H9 (cell line): ENCODE results near the gene ECE1. TPM values are rescaled to one million over a fixed set of nuclear protein-coding genes. Genes with fewer than 3 reads are reported as not detected.

Experiments
- DNase-seq: peaks from one replicate; pipeline ENCODE4 v3.0.0-alpha.2; 2017
- H2AFZ ChIP-seq: one replicate; pipeline ENCODE4 v1.6.1; 2013; ENCODE audit warnings: mild to moderate bottlenecking, low read length, control low read depth, moderate library complexity
- H2AK5ac ChIP-seq: 2 replicates; pipeline ENCODE4 v1.6.1; 2013; ENCODE audit warnings: low read length, control low read depth, mixed read lengths; ENCODE audit not compliant: insufficient read length
- H2BK120ac ChIP-seq: one replicate; pipeline ENCODE4 v1.6.1; 2013; ENCODE audit warnings: low read depth, mild to moderate bottlenecking, low read length, control low read depth, inconsistent platforms; ENCODE audit not compliant: poor library complexity, severe bottlenecking
- H2BK12ac ChIP-seq: 2 replicates; pipeline ENCODE4 v1.6.1; 2013; ENCODE audit warnings: low read length, control low read depth, mixed read lengths, low read depth; ENCODE audit not compliant: insufficient read length
- H2BK15ac ChIP-seq: 2 replicates; pipeline ENCODE4 v1.6.1; 2013; ENCODE audit warnings: low read depth, low read length, control low read depth
- H2BK20ac ChIP-seq: one replicate; pipeline ENCODE4 v1.6.1; 2013; ENCODE audit warnings: low read depth, mild to moderate bottlenecking, low read length, control low read depth, inconsistent platforms; ENCODE audit not compliant: poor library complexity, severe bottlenecking
- H2BK5ac ChIP-seq: 2 replicates; pipeline ENCODE4 v1.6.1; 2013; ENCODE audit warnings: low read length, control low read depth, mixed read lengths; ENCODE audit not compliant: insufficient read length
- H3K14ac ChIP-seq: 2 replicates; pipeline ENCODE4 v1.6.1; 2013; ENCODE audit warnings: low read length, control low read depth; ENCODE audit not compliant: insufficient read depth
- H3K18ac ChIP-seq: 2 replicates; pipeline ENCODE4 v1.6.1; 2013; ENCODE audit warnings: low read depth, mild to moderate bottlenecking, mixed read lengths, low read length, control low read depth; ENCODE audit not compliant: insufficient read length
- H3K23ac ChIP-seq: 2 replicates; pipeline ENCODE4 v1.6.1; 2013; ENCODE audit warnings: low read length, control low read depth, mixed read lengths, low read depth; ENCODE audit not compliant: insufficient read length
- H3K23me2 ChIP-seq: 2 replicates; pipeline ENCODE4 v1.6.1; 2013; ENCODE audit warnings: low read depth, mild to moderate bottlenecking, mixed read lengths, low read length, control low read depth; ENCODE audit not compliant: insufficient read length, poor library complexity, severe bottlenecking
- H3K27ac ChIP-seq: 2 replicates; pipeline ENCODE4 v1.5.1; 2013; ENCODE audit warnings: low read length, control low read depth, mixed read lengths, low read depth; ENCODE audit not compliant: insufficient read length
- H3K27me3 ChIP-seq: 2 replicates; pipeline ENCODE4 v1.6.1; 2013; ENCODE audit warnings: low read length, control low read depth, inconsistent platforms; ENCODE audit not compliant: insufficient read depth
- H3K4ac ChIP-seq: 2 replicates; pipeline ENCODE4 v1.6.1; 2013; ENCODE audit warnings: low read depth, mild to moderate bottlenecking, control low read depth, inconsistent platforms, low read length, moderate library complexity
- H3K4me1 ChIP-seq: 2 replicates; pipeline ENCODE4 v1.6.1; 2013; ENCODE audit warnings: low read length, control low read depth, inconsistent platforms; ENCODE audit not compliant: insufficient read depth
- H3K4me2 ChIP-seq: 2 replicates; pipeline ENCODE4 v1.6.1; 2013; ENCODE audit warnings: low read length, control low read depth, mixed read lengths; ENCODE audit not compliant: insufficient read length, insufficient read depth
- H3K56ac ChIP-seq: 2 replicates; pipeline ENCODE4 v1.6.1; 2013; ENCODE audit warnings: low read depth, mild to moderate bottlenecking, mixed read lengths, low read length, control low read depth; ENCODE audit not compliant: insufficient read length
- H3K79me1 ChIP-seq: 2 replicates; pipeline ENCODE4 v1.6.1; 2013; ENCODE audit warnings: low read depth, mild to moderate bottlenecking, moderate library complexity, low read length, control low read depth, inconsistent platforms; ENCODE audit not compliant: insufficient read depth, poor library complexity, severe bottlenecking
- H3K79me2 ChIP-seq: 2 replicates; pipeline ENCODE4 v1.6.1; 2013; ENCODE audit warnings: low read length, control low read depth, inconsistent platforms; ENCODE audit not compliant: insufficient read depth
- H3K9ac ChIP-seq: 2 replicates; pipeline ENCODE4 v1.6.1; 2013; ENCODE audit warnings: low read length, control low read depth, mixed read lengths; ENCODE audit not compliant: insufficient read length; ENCODE audit errors: extremely low read depth
- H3K9me3 ChIP-seq: one replicate; pipeline ENCODE4 v1.6.1; 2013; ENCODE audit warnings: low read depth, low read length, inconsistent platforms; ENCODE audit not compliant: control insufficient read depth
- H3T11ph ChIP-seq: one replicate; pipeline ENCODE4 v1.6.1; 2013; ENCODE audit warnings: mild to moderate bottlenecking, low read length, control low read depth, inconsistent platforms
- H4K20me1 ChIP-seq: one replicate; pipeline ENCODE4 v1.6.1; 2013; ENCODE audit not compliant: control insufficient read depth, insufficient read length, insufficient read depth
- H4K5ac ChIP-seq: 2 replicates; pipeline ENCODE4 v1.6.1; 2013; ENCODE audit warnings: low read depth, mild to moderate bottlenecking, mixed read lengths, low read length, control low read depth; ENCODE audit not compliant: insufficient read length
- H4K8ac ChIP-seq: replicated peaks from 2 replicates; pipeline ENCODE4 v1.6.1; 2013; ENCODE audit warnings: low read length, control low read depth, mixed read lengths, low read depth; ENCODE audit not compliant: insufficient read length
- H4K91ac ChIP-seq: 2 replicates; pipeline ENCODE4 v1.6.1; 2013; ENCODE audit warnings: low read depth, mild to moderate bottlenecking, moderate library complexity, mixed read lengths, low read length, control low read depth; ENCODE audit not compliant: insufficient read length
- H3K27ac Mint-ChIP-seq, 3 experiments: 2 replicates in 2 of 3; 3 replicates in 1 of 3; pipeline ENCODE4 v1.8.0; 2020 to 2021; ENCODE audit warnings: mixed read lengths in 3 of 3, mild to moderate bottlenecking in 1 of 3, moderate library complexity in 1 of 3
- H3K27me3 Mint-ChIP-seq: 2 replicates; pipeline ENCODE4 v1.8.0; 2021; ENCODE audit warnings: low read depth, mild to moderate bottlenecking, moderate library complexity, mixed read lengths
- H3K36me3 Mint-ChIP-seq, 3 experiments: 2 replicates in 2 of 3; 3 replicates in 1 of 3; pipeline ENCODE4 v1.8.0; 2020 to 2021; ENCODE audit warnings: low read depth in 3 of 3, mixed read lengths in 3 of 3; ENCODE audit not compliant: insufficient read depth in 1 of 3
- H3K4me1 Mint-ChIP-seq, 2 experiments: 2 replicates each; pipeline ENCODE4 v1.8.0; 2020; ENCODE audit warnings: mixed read lengths in 2 of 2
- H3K4me3 Mint-ChIP-seq, 2 experiments: 2 replicates in 1 of 2; 3 replicates in 1 of 2; pipeline ENCODE4 v1.8.0; 2020 to 2021; ENCODE audit warnings: mild to moderate bottlenecking in 2 of 2, mixed read lengths in 2 of 2, moderate library complexity in 1 of 2
- H3K9me3 Mint-ChIP-seq, 2 experiments: 2 replicates in 1 of 2; 3 replicates in 1 of 2; pipeline ENCODE4 v1.8.0; 2020; ENCODE audit warnings: mild to moderate bottlenecking in 2 of 2, mixed read lengths in 2 of 2, moderate library complexity in 1 of 2
- WGBS: extraction: QIAGEN DNeasy Blood & Tissue Kit; methylation state at CpG from one replicate; pipeline ENCODE4 v1.1.7; 2013; ENCODE audit warnings: missing lambda C conversion rate, low lambda C conversion rate, mixed read lengths; ENCODE audit not compliant: insufficient read length; ENCODE audit errors: extremely low coverage; 5-methylcytosine and 5-hydroxymethylcytosine counted together
- total RNA-seq: library from RNA; stranded (reverse); gene quantifications from 2 replicates; pipeline ENCODE4 v1.2.1, GENCODE V29; 2021
- TF ChIP-seq, protein P1 (sequence below): fragments of 200-600 bp; sonication (generic); conservative IDR thresholded peaks from 3 replicates; pipeline ENCODE4 v1.8.0; 2021; ENCODE audit warnings: antibody characterized with exemption, mild to moderate bottlenecking

ECE1 gene
- total RNA-seq, 1 experiment from 2014 or later = 31.1 TPM

DNA sequence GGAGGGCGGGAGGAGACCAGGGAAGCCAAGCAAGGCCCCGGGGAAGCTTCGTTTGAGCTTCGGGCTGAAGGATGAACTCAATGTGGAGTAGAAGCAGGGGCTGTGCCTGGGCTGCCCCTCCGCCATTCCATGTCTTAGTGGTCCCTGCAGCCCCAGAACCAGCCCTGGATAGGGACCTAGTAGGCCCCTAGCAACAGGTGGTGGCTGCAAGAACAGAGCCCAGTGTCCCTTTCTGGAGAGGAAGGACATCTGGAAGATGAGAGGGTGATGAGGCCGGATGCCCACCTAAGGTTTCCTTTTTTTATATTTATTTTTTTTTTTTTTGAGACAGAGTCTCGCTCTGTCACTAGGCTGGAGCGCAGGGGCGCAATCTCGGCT lies 27.2 kb downstream of the ECE1 start:
- peak overlapping the region; percentile 12 for H3K4me2 ChIP-seq
- no peak overlapping the region for H2AFZ ChIP-seq
- Mint-ChIP-seq H3K36me3 (peaks cover 8 to 22% (median 11%) of the 10 kb centered on the region in 3 experiments), H3K4me3 (0 out of 5 replicates have a peak overlapping the region, but pooled peaks of 1 of the 2 experiments have one; percentile 43), H3K4me1 (peaks cover 24 to 27% of the 10 kb centered on the region in 2 experiments), H3K9me3 (peaks cover 0 to 3% of the 10 kb centered on the region in 2 experiments; a peak in 1 of 5 replicates), H3K27me3 (no peaks in the 10 kb centered on the region), H3K27ac (peak overlapping the region; percentile 76 to 97 (median 78); a peak in 4 of 7 replicates)
- H2BK5ac ChIP-seq = no peak overlapping the region
- H3K4me1 ChIP-seq = peaks cover 10% of the 10 kb centered on the region
- TF ChIP-seq, protein P1, sequence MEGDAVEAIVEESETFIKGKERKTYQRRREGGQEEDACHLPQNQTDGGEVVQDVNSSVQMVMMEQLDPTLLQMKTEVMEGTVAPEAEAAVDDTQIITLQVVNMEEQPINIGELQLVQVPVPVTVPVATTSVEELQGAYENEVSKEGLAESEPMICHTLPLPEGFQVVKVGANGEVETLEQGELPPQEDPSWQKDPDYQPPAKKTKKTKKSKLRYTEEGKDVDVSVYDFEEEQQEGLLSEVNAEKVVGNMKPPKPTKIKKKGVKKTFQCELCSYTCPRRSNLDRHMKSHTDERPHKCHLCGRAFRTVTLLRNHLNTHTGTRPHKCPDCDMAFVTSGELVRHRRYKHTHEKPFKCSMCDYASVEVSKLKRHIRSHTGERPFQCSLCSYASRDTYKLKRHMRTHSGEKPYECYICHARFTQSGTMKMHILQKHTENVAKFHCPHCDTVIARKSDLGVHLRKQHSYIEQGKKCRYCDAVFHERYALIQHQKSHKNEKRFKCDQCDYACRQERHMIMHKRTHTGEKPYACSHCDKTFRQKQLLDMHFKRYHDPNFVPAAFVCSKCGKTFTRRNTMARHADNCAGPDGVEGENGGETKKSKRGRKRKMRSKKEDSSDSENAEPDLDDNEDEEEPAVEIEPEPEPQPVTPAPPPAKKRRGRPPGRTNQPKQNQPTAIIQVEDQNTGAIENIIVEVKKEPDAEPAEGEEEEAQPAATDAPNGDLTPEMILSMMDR = no peak
- H3K14ac ChIP-seq = peak overlapping the region; percentile 78
- no peak overlapping the region for H2BK120ac ChIP-seq
- no peaks in the 10 kb centered on the region for H3K23me2 ChIP-seq
- H3K4ac ChIP-seq = peak overlapping the region; percentile 1; the same call in 1 of the 2 replicates
- H2BK12ac ChIP-seq = no peak overlapping the region
- no peaks in the 10 kb centered on the region for H3K79me2 ChIP-seq
- H3T11ph ChIP-seq = no peak overlapping the region
- H3K27ac ChIP-seq = no peak overlapping the region
- no peak for DNase-seq
- peak overlapping the region; percentile 76 for H3K18ac ChIP-seq
- H2BK15ac ChIP-seq = no peak overlapping the region; the same call in 1 of the 2 replicates
- H3K23ac ChIP-seq = no peak overlapping the region
- WGBS = no CpG with 5 or more reads among the region's 10 CpGs
- H2AK5ac ChIP-seq = no peak overlapping the region
- no peaks in the 10 kb centered on the region for H3K27me3 ChIP-seq
- H2BK20ac ChIP-seq = no peak overlapping the region
- no peaks in the 10 kb centered on the region for H3K79me1 ChIP-seq
- H3K9ac ChIP-seq = no peak overlapping the region
- no peak overlapping the region for H4K8ac ChIP-seq
- no peak overlapping the region for H3K56ac ChIP-seq
- H4K20me1 ChIP-seq = peaks cover 2% of the 10 kb centered on the region
- H4K91ac ChIP-seq = peak overlapping the region; percentile 6
- H4K5ac ChIP-seq = no peak overlapping the region
- no peaks in the 10 kb centered on the region for H3K9me3 ChIP-seq
